Colonic mucosa (tissue), 4 donors: Measurements from ENCODE around the gene STK31. TPM values are rescaled to one million over a fixed set of nuclear protein-coding genes. Genes with fewer than 3 reads are reported as not detected.

Experiments
- DNase-seq: peaks from one replicate; pipeline ENCODE4 v3.0.0-alpha.2; 2020
- H3K27ac ChIP-seq: fragments of 200-600 bp; one replicate; pipeline ENCODE4 v1.8.0; 2021
- H3K27me3 ChIP-seq: fragments of 200-600 bp; one replicate; pipeline ENCODE4 v1.8.0; 2021
- H3K36me3 ChIP-seq: fragments of 200-600 bp; one replicate; pipeline ENCODE4 v1.8.0; 2021
- H3K4me1 ChIP-seq: fragments of 200-600 bp; one replicate; pipeline ENCODE4 v1.8.0; 2021; ENCODE audit warnings: mild to moderate bottlenecking
- H3K4me3 ChIP-seq: fragments of 200-600 bp; one replicate; pipeline ENCODE4 v1.8.0; 2021
- H3K9ac ChIP-seq, 2 donors: one replicate each; pipeline ENCODE4 v1.7.0; 2013; ENCODE audit warnings: control low read depth in 2 of 2, low read depth in 2 of 2, low read length in 2 of 2
- H3K9me3 ChIP-seq: fragments of 200-600 bp; one replicate; pipeline ENCODE4 v1.8.0; 2021
- CTCF ChIP-seq: fragments of 200-600 bp; IDR thresholded peaks from one replicate; pipeline ENCODE4 v1.8.0; 2022; ENCODE audit warnings: antibody characterized with exemption, mild to moderate bottlenecking
- intact Hi-C: fragments of 100-400 bp; cut with DNase I; formaldehyde crosslinking; loops from one replicate; pipeline ENCODE4 v1.14.1; 2022
- total RNA-seq, 2 donors: library from RNA; stranded (reverse); fragmentation: NEBNext Ultra II Directional in 1 of 2; extraction: Animal tissue kit (Norgen Biotek cat#: 25700) in 1 of 2; gene quantifications; one replicate each; pipeline ENCODE4 v1.2.1, GENCODE V29; 2021
- donor health status: healthy.
- donor health status: DM: no; HTN: no; CAD: no.
- donor health status: DM: no; HTN: no; CAD: no.

STK31 gene
- total RNA-seq, result under 1 TPM; 0.77 to 0.96 TPM

- Histone ChIP-seq H3K4me1 (no peaks in the 10 kb centered on the region), H3K9me3 (no peaks in the 10 kb centered on the region), H3K9ac (no peak within 1 kb of the TSS), H3K4me3 (no peak within 1 kb of the TSS), H3K36me3 (no peaks in the 10 kb centered on the region), H3K27ac (peak within 1 kb of the TSS; percentile 31), H3K27me3 (no peaks in the 10 kb centered on the region)
- TF ChIP-seq CTCF, result no peak
- DNase-seq, result no peak
- intact Hi-C loops, result loop anchor here (5.0 to 10.0 kb wide), 2 partner anchors 55 to 163 kb away; no protein-coding TSS in a partner anchor
Measured at GRCh38 chr7:23710000-23710399, at the start of gene STK31. Gene STK31, plus strand, starts transcription at chr7:23710219. Its CDS starts 67 bp downstream, at chr7:23710286.

GRCh38 chr7:23661385-23661784, 48.6 kb upstream of the STK31 start:
- DNase-seq, result no peak
- Histone ChIP-seq H3K9me3 (no peaks in the 10 kb centered on the region), H3K4me1 (no peaks in the 10 kb centered on the region), H3K9ac (no peak overlapping the region), H3K27ac (no peak overlapping the region), H3K4me3 (no peak overlapping the region), H3K36me3 (no peaks in the 10 kb centered on the region), H3K27me3 (no peaks in the 10 kb centered on the region)
- TF ChIP-seq CTCF, result no peak
- intact Hi-C loops, result no loop called here

GRCh38 chr7:23662124-23662983, 47.7 kb upstream of the STK31 start:
- Histone ChIP-seq H3K9me3 (no peaks in the 10 kb centered on the region), H3K9ac (no peak overlapping the region), H3K4me1 (no peaks in the 10 kb centered on the region), H3K27ac (no peak overlapping the region), H3K36me3 (no peaks in the 10 kb centered on the region), H3K27me3 (no peaks in the 10 kb centered on the region), H3K4me3 (no peak overlapping the region)
- intact Hi-C loops, result no loop called here
- DNase-seq, result no peak
- no peak for TF ChIP-seq CTCF

GRCh38 chr7:23662984-23663313, 47.1 kb upstream of the STK31 start:
- H3K27ac ChIP-seq, result no peak overlapping the region
- no peaks in the 10 kb centered on the region for H3K4me1 ChIP-seq
- H3K36me3 ChIP-seq, result no peaks in the 10 kb centered on the region
- TF ChIP-seq CTCF, result no peak
- no peak overlapping the region for H3K9ac ChIP-seq
- no peaks in the 10 kb centered on the region for H3K27me3 ChIP-seq
- H3K4me3 ChIP-seq, result no peak overlapping the region
- intact Hi-C loops, result no loop called here
- no peaks in the 10 kb centered on the region for H3K9me3 ChIP-seq
- no peak for DNase-seq

GRCh38 chr7:23664122-23664521, 45.9 kb upstream of the STK31 start:
- H3K9me3 ChIP-seq, result no peaks in the 10 kb centered on the region
- intact Hi-C loops, result no loop called here
- no peaks in the 10 kb centered on the region for H3K4me1 ChIP-seq
- H3K36me3 ChIP-seq, result no peaks in the 10 kb centered on the region
- no peak overlapping the region for H3K4me3 ChIP-seq
- no peak overlapping the region for H3K27ac ChIP-seq
- TF ChIP-seq CTCF, result no peak
- no peak for DNase-seq
- H3K9ac ChIP-seq, result no peak overlapping the region
- no peaks in the 10 kb centered on the region for H3K27me3 ChIP-seq
